ENCODE data around the gene ATP1B1.
"Not testable (repeated sequence)": the region's sequence is repeated elsewhere in the genome, so short reads cannot be mapped to it uniquely, and the experiment has no call there.

ATP1B1 gene

DNA sequence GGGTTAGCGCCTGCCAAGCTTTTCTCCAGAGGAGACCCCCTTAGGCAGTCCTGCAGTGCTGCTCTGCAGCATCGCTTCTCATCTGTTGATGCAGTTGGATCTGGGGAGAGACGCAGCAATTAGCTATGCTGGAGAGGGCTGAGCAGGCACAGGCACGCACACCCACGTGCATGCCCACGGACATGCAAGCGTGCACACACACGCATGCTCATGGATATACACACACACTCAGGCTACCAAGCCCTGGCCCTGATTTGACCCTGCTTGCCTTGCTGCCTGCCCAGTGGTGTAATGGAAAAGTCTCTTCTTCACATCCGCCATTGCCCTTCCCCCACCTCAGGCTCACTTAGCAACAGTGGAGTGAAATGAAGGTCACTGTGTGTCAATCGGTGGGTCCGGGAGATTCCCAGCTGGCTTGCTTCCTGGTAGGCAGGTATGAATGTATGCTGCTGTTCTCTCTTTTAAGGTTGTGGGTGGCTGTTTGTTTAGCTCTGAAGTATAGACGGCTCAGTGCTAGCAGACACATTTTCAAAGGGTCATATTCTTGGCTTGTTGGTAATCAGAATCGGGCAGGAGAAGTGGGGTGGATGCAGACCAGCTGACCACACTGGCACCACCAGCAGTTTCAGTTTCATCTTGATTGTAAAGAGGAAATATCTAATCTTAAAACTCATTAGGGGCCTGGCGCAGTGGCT is 9.5 kb downstream of the ATP1B1 start:
- no peak for DNase-seq (ENCODE audit: low read depth)

GRCh38 chr1:169117014-169117413 is 10.5 kb downstream of the ATP1B1 start:
- no peak for DNase-seq (ENCODE audit: low read depth)

- DNase-seq (ENCODE audit: low read depth) = no peak
These were observed 11.1 kb downstream of the ATP1B1 start for GRCh38 chr1:169117599-169117998.

DNA sequence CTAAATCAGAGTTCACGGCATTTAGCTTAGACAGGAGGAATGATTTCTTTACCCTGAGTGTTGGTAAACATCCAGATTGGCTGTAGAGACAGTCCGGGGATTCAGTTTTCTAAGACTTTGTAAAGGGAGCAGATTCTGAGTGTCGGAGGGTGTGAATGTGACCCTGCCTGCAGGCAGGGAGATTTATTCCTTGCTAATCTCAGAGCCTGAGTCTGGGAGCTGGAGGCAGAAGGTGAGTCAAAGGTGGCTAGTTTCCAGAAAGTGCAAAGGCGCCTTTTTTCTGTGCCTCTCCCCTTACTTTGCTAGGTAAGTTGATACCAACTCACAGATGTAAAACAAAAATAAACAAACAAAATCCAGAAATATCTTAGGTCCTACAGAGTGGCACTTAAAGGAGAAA is 11.7 kb downstream of the ATP1B1 start:
- no peak for DNase-seq (ENCODE audit: low read depth)

DNA sequence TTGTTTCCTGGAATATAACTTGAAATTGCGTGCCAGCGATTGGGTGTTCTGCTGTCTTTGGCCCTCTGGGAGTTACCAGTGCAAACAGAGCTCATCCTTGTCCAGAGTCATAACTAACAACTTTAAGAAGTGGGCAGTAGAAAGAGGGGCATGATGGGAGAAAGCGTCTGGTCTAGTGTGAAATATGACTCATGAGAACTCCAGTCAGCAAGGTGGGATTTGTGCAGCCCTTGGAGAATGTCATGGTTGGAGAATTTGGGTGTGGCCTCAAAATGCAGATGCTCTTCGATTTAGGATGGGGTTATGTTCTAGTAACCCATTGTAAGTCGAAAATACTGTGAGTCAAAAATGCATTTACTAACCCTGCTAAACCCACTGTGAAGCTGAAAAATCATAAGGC is 12.9 kb downstream of the ATP1B1 start:
- DNase-seq (ENCODE audit: low read depth) = no peak

DNA sequence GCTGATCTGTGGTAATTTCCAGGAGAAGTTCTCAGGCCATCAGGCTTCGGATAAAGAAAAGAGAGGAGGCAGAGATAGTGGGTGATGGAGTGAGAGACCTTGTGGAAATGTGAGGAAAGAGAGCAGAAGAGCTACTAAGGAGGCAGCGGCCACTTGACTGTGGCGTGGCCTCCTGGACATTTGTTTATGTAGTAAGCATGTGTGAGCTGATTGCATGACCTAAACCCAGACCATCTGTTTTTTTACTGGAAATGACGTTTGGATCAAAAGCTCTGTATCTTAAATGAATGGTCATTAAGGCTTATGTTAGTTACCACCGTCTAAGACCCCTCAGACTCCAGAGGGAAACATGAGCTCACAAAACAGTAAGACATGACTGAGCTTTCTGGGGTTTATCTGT is 13.6 kb downstream of the ATP1B1 start:
- peak; percentile 17 for DNase-seq (ENCODE audit: low read depth)

- DNase-seq (ENCODE audit: low read depth) = no peak
These were observed 14.8 kb downstream of the ATP1B1 start for GRCh38 chr1:169121146-169121923.

GRCh38 chr1:169122976-169123375 is 16.5 kb downstream of the ATP1B1 start:
- no peak for DNase-seq (ENCODE audit: low read depth)

DNA sequence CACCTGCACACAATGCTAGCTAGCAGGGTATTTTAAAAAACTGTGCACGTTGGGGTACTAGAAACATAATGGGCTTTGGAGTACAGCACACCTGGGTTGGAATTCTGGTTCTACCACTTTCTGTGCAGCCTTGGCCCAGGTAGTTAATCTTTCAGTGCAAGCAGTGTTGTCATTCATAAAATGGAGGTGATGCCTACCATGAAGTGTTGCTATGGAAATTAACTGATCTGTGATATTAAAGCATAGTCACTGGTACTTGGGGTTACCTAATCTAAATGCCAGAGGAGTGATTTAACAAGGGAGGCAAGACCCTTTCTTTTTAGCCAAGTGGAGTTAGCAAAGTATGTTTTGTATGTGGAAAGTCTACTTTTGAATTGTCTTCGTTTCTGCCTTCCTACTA is 18.0 kb downstream of the ATP1B1 start:
- DNase-seq (ENCODE audit: low read depth) = no peak

GRCh38 chr1:169125597-169125996 is 19.1 kb downstream of the ATP1B1 start:
- not testable (repeated sequence) for DNase-seq (ENCODE audit: low read depth)

DNA sequence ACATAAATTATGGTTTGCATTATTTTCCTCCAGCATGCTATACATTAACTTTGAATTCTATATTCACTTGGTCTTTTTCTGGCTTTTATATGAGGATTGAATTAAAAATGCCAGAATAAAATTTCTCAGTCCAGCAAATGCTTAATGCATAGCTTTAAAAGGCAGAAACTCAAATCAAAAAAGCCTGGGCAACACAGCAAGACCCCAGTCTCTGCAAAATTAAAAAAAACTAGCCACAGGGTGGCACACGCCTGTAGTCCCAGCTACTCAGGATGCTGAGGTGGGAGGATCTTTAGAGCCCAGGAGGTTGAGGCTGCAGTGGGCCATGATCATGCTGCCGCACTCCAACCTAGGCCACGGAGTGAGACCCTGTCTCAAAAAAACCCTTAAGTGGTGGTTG is 19.8 kb downstream of the ATP1B1 start:
- no peak for DNase-seq (ENCODE audit: low read depth)

GRCh38 chr1:169127305-169127704 is 20.8 kb downstream of the ATP1B1 start:
- no peak for DNase-seq (ENCODE audit: low read depth)

DNA sequence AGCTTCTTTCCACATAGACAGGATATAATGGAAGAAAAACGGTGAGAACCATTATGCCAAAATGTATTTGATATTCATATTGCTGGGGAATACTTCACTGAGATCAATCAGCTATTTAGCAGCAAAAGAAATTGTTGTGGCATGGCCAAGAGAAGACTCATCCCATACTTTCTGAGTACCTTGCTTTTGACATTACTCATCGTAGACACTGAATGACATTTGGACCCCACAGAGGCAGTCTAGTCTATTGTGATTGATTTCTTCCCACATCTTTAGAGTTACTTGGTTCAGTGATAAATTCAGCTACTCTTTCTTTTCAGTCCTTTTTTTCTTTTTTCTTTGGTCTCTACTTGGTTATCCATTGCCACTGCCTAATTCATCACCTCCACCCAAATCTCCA is 22.1 kb downstream of the ATP1B1 start:
- no peak for DNase-seq (ENCODE audit: low read depth)

DNA sequence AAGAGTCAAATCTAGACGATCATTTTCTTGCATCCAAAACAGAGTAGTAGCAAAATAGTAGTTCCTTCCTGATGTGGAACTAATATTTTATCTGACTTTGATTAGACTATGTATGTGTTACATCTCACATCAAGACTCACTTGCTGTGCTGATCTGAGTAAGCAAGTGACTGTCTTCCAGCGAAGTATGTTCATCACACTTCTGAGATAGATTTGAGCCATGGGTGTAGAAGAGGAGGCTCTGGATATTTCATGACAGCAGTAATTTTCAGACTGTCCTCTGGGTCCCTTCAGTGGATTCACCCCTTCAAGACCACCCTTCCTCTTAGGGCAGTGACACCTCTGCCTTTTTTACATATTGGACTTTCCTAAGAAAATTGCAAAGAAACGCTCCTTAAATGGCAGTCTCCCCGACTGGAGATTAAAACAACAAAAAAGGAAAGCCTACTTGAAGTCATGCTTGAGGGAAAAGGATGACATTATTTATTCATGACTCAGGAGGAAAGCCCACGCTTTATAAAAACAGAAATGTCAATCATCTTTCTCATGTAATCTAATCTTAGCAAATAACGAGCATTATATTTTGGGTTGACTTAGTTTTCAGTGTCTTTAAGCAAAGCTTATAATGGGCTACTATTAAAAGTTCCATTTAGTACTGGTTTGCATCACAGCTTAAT is 22.8 kb downstream of the ATP1B1 start:
- no peak for DNase-seq (ENCODE audit: low read depth)

- no peak for DNase-seq (ENCODE audit: low read depth)
These were observed 24.2 kb downstream of the ATP1B1 start for GRCh38 chr1:169130683-169131082.

GRCh38 chr1:169132512-169133227 is 26.2 kb downstream of the ATP1B1 start:
- DNase-seq (ENCODE audit: low read depth) = no peak

GRCh38 chr1:169133228-169133576 is 26.7 kb downstream of the ATP1B1 start:
- no peak for DNase-seq (ENCODE audit: low read depth)

GRCh38 chr1:169133801-169134502 is 27.5 kb downstream of the ATP1B1 start:
- no peak for DNase-seq (ENCODE audit: low read depth)

GRCh38 chr1:169137357-169137756 is 30.9 kb downstream of the ATP1B1 start:
- no peak for DNase-seq (ENCODE audit: low read depth)

GRCh38 chr1:169138866-169139670 is 32.6 kb downstream of the ATP1B1 start:
- no peak for DNase-seq (ENCODE audit: low read depth)

GRCh38 chr1:169141356-169141755 is 34.9 kb downstream of the ATP1B1 start:
- DNase-seq (ENCODE audit: low read depth) = no peak

Measured in fibroblast of gingiva (primary cell).